Astrocyte of the spinal cord (primary cell): ENCODE data around the gene MYOZ3.
A peak's percentile ranks its signal among the peaks of the same experiment; 100 is the strongest.

Experiments used
- DNase-seq: peaks from one replicate; pipeline ENCODE4 v3.0.0; 2011; ENCODE audit warnings: low read depth, low spot score
- H3K4me3 ChIP-seq: 2 replicates; pipeline ENCODE4 v1.5.1; 2011; ENCODE audit warnings: low read depth, mild to moderate bottlenecking, low read length, moderate library complexity
- in situ Hi-C: cut with HindIII; loops from 2 replicates; pipeline ENCODE4 v1.10.0; 2017; ENCODE audit warnings: low sequenced_read_pairs
- TF ChIP-seq, protein P1 (sequence below): IDR thresholded peaks from 2 replicates; pipeline ENCODE4 v1.5.1; 2012; ENCODE audit warnings: low read depth, mild to moderate bottlenecking, low read length, inconsistent platforms

Gene MYOZ3

DNA sequence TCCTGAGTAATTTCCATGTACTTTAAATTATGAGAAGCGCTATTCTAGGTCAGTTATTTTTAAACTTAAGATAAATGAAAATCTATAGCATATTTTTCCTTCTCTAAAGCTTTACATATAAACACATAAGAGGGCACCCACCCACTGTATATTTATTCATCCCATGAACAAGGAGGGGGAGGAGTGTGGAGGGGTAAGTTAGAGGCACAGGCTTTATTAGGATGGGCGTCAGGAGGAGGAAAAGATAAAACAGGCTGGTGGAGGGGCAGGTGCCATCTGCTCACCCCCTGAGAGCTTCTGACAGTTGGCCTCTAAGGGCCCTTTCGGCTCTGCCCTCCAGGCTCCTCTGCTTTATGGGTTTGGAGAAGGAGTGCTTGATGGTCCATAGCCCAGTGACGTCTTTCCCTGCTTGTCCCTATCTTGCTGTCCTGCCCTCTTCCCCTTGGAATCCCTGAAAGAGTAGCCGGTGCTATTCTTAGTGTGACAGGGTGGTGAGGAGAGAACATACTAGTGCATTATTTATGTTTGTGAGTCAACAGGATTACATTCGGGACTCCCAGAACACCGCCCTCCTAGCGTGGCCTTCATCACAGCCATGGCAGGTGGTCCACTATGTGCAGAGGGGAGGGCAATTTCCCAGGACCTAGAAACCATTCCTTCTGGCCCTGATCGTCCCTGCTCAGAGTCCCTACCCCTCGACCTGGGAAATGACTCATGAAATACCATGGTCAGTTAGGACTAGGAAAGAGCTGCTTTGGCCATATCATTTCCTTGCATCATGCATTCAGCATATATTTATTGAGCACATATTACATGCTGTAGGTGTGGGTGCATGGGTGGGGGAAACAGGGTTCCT, 28.5 kb upstream of the MYOZ3 start:
- DNase-seq, result peak; percentile 77
- H3K4me3 ChIP-seq, result no peak overlapping the region
- TF ChIP-seq, protein P1, sequence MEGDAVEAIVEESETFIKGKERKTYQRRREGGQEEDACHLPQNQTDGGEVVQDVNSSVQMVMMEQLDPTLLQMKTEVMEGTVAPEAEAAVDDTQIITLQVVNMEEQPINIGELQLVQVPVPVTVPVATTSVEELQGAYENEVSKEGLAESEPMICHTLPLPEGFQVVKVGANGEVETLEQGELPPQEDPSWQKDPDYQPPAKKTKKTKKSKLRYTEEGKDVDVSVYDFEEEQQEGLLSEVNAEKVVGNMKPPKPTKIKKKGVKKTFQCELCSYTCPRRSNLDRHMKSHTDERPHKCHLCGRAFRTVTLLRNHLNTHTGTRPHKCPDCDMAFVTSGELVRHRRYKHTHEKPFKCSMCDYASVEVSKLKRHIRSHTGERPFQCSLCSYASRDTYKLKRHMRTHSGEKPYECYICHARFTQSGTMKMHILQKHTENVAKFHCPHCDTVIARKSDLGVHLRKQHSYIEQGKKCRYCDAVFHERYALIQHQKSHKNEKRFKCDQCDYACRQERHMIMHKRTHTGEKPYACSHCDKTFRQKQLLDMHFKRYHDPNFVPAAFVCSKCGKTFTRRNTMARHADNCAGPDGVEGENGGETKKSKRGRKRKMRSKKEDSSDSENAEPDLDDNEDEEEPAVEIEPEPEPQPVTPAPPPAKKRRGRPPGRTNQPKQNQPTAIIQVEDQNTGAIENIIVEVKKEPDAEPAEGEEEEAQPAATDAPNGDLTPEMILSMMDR, result no peak
- in situ Hi-C loops, result no loop called here

DNA sequence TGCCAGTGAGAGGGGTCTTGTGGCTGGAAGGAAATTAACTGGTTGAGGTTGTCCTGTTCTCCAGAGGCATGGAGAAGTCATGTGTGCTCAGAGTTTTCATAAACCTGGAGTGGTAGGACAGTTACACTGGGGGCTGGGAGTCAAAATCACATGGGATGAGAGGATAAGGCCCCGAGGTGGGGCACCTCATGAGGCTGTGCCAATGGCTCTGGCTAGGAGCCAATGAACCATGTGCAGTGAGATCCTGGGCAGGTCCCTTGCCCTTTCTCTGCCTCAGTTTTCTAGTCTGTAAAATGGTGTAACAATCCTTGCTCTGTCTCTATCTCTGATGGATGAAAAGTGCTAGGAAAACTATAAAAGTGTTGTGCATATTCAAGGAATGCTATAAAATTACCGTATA, 27.6 kb upstream of the MYOZ3 start:
- no peak overlapping the region for H3K4me3 ChIP-seq
- TF ChIP-seq, protein P1, result no peak
- no peak for DNase-seq
- in situ Hi-C loops, result no loop called here

DNA sequence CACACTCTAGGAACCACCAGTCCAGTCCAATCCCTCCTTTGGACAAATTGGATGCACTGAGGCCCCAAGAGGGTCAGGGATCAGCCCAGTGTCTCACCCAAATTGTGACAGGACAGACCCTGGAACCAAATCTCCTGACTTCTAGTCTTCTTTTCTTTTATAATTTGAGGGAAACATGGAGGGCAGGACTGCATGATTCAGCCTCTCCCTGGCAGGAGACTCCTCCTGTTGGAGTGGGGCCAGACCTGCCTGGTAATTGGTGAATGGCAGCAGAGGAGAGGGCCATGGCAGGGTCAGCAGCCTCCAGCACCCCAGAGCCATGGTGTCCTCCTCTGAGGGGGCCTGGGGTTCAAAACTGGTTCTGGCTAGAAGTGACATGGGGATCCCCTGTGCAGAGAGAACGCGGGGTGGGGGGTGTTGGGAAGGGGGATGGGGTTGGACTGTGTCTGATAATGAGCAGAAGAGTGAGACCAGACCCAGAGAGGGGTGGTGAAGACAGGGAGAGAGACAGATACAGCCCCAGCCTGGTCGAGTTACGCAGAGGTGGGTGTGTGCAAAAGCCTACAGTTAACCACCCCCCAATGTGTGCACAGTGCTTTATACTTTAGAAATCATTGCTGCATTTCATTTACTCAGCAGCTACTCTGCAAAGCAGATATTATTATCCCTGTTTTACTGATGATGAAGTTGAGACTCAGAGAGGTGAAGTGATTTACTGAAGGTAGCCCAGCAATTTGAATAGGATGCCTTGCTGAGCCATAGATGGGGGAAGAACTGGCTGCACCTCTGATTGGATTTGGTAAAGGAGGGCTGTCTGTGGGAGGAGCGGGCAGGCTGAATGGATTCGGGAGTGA, 24.4 kb upstream of the MYOZ3 start:
- in situ Hi-C loops, result no loop called here
- TF ChIP-seq, protein P1, result no peak
- DNase-seq, result peak; percentile 79

DNA sequence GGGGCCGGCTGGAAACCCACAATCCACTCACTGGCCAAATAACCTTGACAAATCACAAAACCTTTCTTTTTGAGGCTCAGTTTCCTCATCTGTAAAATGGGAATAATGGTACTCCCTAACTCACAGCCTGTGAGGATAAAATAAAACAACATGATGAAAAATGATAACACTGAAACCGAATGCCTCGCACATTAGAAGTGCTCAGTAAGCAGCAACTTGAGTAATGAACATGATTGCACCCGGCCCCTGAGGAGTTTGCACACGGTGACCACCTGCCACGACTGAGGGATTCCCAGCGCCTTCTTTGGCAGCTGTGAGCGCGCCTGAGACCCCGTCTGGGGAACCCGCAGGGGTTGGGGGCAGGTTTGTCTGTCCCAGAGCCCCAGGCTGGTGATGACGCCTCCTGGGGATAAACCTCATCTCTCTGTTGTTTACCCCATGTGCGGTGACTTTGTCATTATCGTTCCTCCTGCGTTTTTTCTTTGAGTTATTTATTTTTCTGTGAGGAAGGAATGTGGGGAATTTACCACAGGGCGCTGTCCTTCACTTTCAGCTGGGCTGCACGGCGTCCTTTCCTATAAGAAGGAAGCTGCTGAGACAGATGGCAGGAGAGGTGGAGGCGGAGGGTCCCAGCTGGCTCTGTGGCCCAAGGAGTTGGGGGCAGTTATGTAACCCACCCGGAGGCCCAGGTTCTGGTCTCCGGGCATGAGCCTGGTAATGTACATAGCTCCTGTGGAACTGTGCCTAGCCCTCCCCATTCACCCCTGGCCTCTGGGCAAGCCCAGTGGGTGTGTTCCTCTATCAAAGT, 23.6 kb upstream of the MYOZ3 start:
- no peak overlapping the region for H3K4me3 ChIP-seq
- TF ChIP-seq, protein P1, result no peak
- in situ Hi-C loops, result no loop called here
- DNase-seq, result peak; percentile 94

More for the DNA sequence above, 24.4 kb upstream of the MYOZ3 start:
- no peak overlapping the region for H3K4me3 ChIP-seq

DNA sequence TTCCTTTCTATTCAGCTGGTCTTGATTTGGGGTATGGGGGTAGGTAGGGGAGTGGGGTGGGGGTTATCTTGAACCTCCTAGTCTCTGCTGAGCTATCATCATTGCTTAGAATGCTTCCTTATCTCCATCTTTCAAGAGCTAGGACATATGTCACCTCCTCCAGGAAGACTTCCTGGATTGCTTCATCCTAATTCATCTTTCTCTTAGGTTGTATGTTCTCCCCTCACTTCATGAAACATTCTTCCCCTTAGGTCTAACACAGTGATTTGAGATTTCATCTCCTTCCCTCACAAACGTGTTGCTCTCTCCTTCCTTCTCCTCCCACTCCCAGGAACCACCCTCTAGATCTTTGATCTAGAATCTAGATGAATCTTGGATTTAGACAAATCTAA, 23.0 kb upstream of the MYOZ3 start:
- in situ Hi-C loops, result no loop called here
- DNase-seq, result no peak
- H3K4me3 ChIP-seq, result no peak overlapping the region
- TF ChIP-seq, protein P1, result no peak
